B cell (primary cell): ENCODE measurements around the gene SLC30A1.
"Not testable (repeated sequence)": the region's sequence is repeated elsewhere in the genome, so short reads cannot be mapped to it uniquely, and the experiment has no call there.

ENCODE experiments used
- EZH2 ChIP-seq: IDR thresholded peaks from 2 replicates; pipeline ENCODE4 v1.6.1; 2012; ENCODE audit warnings: borderline replicate concordance, low read depth, mild to moderate bottlenecking, moderate library complexity, low read length; ENCODE audit not compliant: insufficient read depth, poor library complexity, severe bottlenecking
- TF ChIP-seq, protein P1 (sequence below): fragments of 200-600 bp; IDR thresholded peaks from one replicate; pipeline ENCODE4 v1.8.0; 2022; ENCODE audit warnings: antibody characterized with exemption, mild to moderate bottlenecking

DNA sequence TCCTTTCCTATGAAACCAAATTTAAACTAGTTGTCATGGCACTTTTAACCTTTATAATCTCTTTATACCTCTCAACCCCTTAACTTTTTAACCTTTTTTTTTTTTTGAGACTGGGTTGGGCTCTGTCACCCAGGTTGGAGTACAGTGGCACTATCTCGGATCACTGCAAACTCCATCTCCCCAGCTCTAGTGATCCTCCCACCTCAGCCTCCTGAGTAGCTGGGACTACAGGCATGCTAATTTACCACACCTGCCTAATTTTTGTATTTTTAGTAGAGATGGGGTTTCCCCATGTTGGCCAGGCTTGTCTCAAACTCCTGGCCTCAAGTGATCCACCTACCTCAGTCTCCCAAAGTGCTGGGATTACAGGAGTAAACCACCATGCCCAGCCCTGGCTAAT, 8.6 kb downstream of the SLC30A1 start:
- not testable (repeated sequence) for TF ChIP-seq EZH2
- TF ChIP-seq, protein P1, sequence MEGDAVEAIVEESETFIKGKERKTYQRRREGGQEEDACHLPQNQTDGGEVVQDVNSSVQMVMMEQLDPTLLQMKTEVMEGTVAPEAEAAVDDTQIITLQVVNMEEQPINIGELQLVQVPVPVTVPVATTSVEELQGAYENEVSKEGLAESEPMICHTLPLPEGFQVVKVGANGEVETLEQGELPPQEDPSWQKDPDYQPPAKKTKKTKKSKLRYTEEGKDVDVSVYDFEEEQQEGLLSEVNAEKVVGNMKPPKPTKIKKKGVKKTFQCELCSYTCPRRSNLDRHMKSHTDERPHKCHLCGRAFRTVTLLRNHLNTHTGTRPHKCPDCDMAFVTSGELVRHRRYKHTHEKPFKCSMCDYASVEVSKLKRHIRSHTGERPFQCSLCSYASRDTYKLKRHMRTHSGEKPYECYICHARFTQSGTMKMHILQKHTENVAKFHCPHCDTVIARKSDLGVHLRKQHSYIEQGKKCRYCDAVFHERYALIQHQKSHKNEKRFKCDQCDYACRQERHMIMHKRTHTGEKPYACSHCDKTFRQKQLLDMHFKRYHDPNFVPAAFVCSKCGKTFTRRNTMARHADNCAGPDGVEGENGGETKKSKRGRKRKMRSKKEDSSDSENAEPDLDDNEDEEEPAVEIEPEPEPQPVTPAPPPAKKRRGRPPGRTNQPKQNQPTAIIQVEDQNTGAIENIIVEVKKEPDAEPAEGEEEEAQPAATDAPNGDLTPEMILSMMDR: not testable (repeated sequence)
